Panc1 (cell line): ENCODE measurements around the gene TIMP1. TPM values are rescaled to one million over a fixed set of nuclear protein-coding genes. Genes with fewer than 3 reads are reported as not detected.

ENCODE experiments used
- ATAC-seq: fragments of 200-7000 bp; cut with Tn5 transposase; 2 replicates; pipeline ENCODE4 v1.9.1; 2020; ENCODE audit warnings: mild to moderate bottlenecking, moderate library complexity
- BruUV-seq: library from RNA; stranded (reverse); fragments of 400-500 nt; replicated peaks from 2 replicates; lab custom pipeline; 2021; lab: Mats Ljungman, UMichigan
- CTCF ChIA-PET: fragments of 300-600 bp; sonication (Branson Sonifier 250); formaldehyde crosslinking; loops from one replicate; lab custom pipeline; 2022; ENCODE audit warnings: antibody characterized with exemption; lab: Charles Lee
- POLR2A ChIA-PET: fragments of 300-600 bp; sonication (Branson Sonifier 250); formaldehyde crosslinking; loops from one replicate; lab custom pipeline; 2022; ENCODE audit warnings: antibody characterized with exemption; lab: Charles Lee
- DNase-seq: peaks from one replicate; pipeline ENCODE4 v3.0.0-alpha.2; 2010; ENCODE audit warnings: low read depth, low spot score
- H3K27ac ChIP-seq: 2 replicates; pipeline ENCODE4 v1.5.1; 2011; ENCODE audit warnings: mild to moderate bottlenecking, low read length, inconsistent platforms
- H3K27me3 ChIP-seq: fragments of 200-500 bp; sonication (Bioruptor generic); 2 replicates; pipeline ENCODE4 v1.6.0; 2014; ENCODE audit warnings: low read length, inconsistent platforms; ENCODE audit not compliant: control insufficient read depth, insufficient read depth
- H3K36me3 ChIP-seq: fragments of 200-500 bp; sonication (Bioruptor generic); 2 replicates; pipeline ENCODE4 v1.5.1; 2014; ENCODE audit warnings: inconsistent platforms, mild to moderate bottlenecking, low read length, moderate library complexity; ENCODE audit not compliant: control insufficient read depth, insufficient read depth
- H3K4me1 ChIP-seq: 2 replicates; pipeline ENCODE4 v1.5.1; 2011; ENCODE audit warnings: inconsistent platforms, mild to moderate bottlenecking, low read length, moderate library complexity; ENCODE audit not compliant: control insufficient read depth, insufficient read depth
- H3K4me3 ChIP-seq, 2 experiments: 2 replicates each; pipeline ENCODE4 v1.5.1; 2011 to 2012; ENCODE audit warnings: low read depth in 2 of 2, low read length in 2 of 2, mild to moderate bottlenecking in 2 of 2, inconsistent platforms in 1 of 2, moderate library complexity in 1 of 2
- H3K9me3 ChIP-seq: fragments of 200-500 bp; sonication (Bioruptor generic); 2 replicates; pipeline ENCODE4 v1.5.1; 2014; ENCODE audit warnings: low read depth, mild to moderate bottlenecking, inconsistent platforms, low read length, moderate library complexity; ENCODE audit not compliant: control insufficient read depth, insufficient read depth
- CTCF ChIP-seq: fragments of 450-650 bp; IDR thresholded peaks from 2 replicates; pipeline ENCODE4 v1.5.1; 2017; ENCODE audit warnings: mild to moderate bottlenecking
- POLR2AphosphoS5 ChIP-seq: IDR thresholded peaks from 2 replicates; pipeline ENCODE4 v1.6.1; 2012; ENCODE audit warnings: mild to moderate bottlenecking, low read depth, low read length, moderate library complexity
- SIN3A ChIP-seq: IDR thresholded peaks from 2 replicates; pipeline ENCODE4 v1.6.1; 2012; ENCODE audit warnings: low read depth, mild to moderate bottlenecking, low read length, moderate library complexity, borderline replicate concordance; ENCODE audit not compliant: insufficient read depth
- TCF7L2 ChIP-seq: IDR thresholded peaks from 2 replicates; pipeline ENCODE4 v1.6.1; 2011; ENCODE audit warnings: mild to moderate bottlenecking, low read depth, low read length, inconsistent platforms
- in situ Hi-C: cut with HindIII; loops from 2 replicates; pipeline ENCODE4 v1.10.0; 2016; ENCODE audit warnings: low sequenced_read_pairs, low pct_unique_long_range_greater_than_20kb
- intact Hi-C: fragments of 100-400 bp; cut with micrococcal nuclease; formaldehyde crosslinking; loops from one replicate; pipeline ENCODE4 v1.10.0; 2022; ENCODE audit not compliant: unreplicated experiment
- total RNA-seq: library from RNA; stranded (reverse); gene quantifications from one replicate; pipeline ENCODE4 v1.2.1, GENCODE V29; 2021; ENCODE audit not compliant: unreplicated experiment
- TF ChIP-seq, protein P1 (sequence below), 2 experiments: IDR thresholded peaks; 2 replicates each; pipeline ENCODE4 v1.6.1; 2011 to 2012; ENCODE audit warnings: low read depth in 2 of 2, control low read depth in 1 of 2, low read length in 1 of 2, mild to moderate bottlenecking in 1 of 2, moderate library complexity in 1 of 2; ENCODE audit not compliant: insufficient read depth in 1 of 2

The TIMP1 gene
- total RNA-seq, 1 experiment from 2014 or later = 131 TPM

- TF ChIP-seq CTCF (no peak), TCF7L2 (no peak), POLR2AphosphoS5 (no peak), SIN3A (no peak)
- TF ChIP-seq, protein P1, sequence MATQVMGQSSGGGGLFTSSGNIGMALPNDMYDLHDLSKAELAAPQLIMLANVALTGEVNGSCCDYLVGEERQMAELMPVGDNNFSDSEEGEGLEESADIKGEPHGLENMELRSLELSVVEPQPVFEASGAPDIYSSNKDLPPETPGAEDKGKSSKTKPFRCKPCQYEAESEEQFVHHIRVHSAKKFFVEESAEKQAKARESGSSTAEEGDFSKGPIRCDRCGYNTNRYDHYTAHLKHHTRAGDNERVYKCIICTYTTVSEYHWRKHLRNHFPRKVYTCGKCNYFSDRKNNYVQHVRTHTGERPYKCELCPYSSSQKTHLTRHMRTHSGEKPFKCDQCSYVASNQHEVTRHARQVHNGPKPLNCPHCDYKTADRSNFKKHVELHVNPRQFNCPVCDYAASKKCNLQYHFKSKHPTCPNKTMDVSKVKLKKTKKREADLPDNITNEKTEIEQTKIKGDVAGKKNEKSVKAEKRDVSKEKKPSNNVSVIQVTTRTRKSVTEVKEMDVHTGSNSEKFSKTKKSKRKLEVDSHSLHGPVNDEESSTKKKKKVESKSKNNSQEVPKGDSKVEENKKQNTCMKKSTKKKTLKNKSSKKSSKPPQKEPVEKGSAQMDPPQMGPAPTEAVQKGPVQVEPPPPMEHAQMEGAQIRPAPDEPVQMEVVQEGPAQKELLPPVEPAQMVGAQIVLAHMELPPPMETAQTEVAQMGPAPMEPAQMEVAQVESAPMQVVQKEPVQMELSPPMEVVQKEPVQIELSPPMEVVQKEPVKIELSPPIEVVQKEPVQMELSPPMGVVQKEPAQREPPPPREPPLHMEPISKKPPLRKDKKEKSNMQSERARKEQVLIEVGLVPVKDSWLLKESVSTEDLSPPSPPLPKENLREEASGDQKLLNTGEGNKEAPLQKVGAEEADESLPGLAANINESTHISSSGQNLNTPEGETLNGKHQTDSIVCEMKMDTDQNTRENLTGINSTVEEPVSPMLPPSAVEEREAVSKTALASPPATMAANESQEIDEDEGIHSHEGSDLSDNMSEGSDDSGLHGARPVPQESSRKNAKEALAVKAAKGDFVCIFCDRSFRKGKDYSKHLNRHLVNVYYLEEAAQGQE (IDR thresholded peaks at IDR 0.05; ENCODE audit: insufficient read depth in 1 of 2, low read depth in 2 of 2, low read length in 1 of 2) = no peak
- no peak for ATAC-seq
- POLR2A ChIA-PET = no interaction called here
- Histone ChIP-seq H3K9me3 (no peaks in the 10 kb centered on the region), H3K27ac (no peak overlapping the region), H3K4me1 (no peaks in the 10 kb centered on the region), H3K27me3 (no peaks in the 10 kb centered on the region), H3K36me3 (no peaks in the 10 kb centered on the region), H3K4me3 (no peak overlapping the region)
- CTCF ChIA-PET = no interaction called here
- no peak for DNase-seq
- no TSS peak for BruUV-seq
- in situ Hi-C loops (no loop called here), intact Hi-C loops (no loop called here)
Observed at GRCh38 chrX:47587906-47588735, 5.9 kb downstream of the TIMP1 start.

DNA sequence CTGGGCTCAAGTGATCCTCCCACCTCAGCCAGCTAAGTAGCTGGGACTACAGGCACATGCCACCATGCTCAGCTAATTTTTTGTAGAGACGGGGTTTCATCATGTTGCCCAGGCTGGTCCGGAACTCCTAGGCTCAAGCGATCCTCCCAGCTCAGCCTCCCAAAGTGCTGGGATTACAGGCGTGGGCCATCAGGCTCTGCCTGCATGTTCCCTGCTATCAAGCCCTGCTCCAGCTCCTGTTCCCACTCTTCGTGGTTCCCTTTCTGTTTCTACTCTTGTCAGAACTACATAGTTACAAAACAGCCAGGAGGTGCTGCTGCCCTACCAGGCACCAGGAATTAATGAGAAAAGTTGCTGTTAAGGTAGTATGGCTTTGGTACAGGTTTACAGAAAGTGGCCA, 8.7 kb downstream of the TIMP1 start:
- no TSS peak for BruUV-seq
- in situ Hi-C loops = no loop called here
- POLR2A ChIA-PET = no interaction called here

More for the DNA sequence above, 8.7 kb downstream of the TIMP1 start:
- no peaks in the 10 kb centered on the region for H3K27me3 ChIP-seq
- CTCF ChIA-PET = interaction anchor here (0.6 kb wide), 1 partner anchor 153 kb away, joined by 3 read pairs; no protein-coding TSS in a partner anchor
- no peaks in the 10 kb centered on the region for H3K9me3 ChIP-seq
- no peaks in the 10 kb centered on the region for H3K36me3 ChIP-seq
- ATAC-seq (no peak), DNase-seq (no peak)
- TF ChIP-seq, protein P1 (IDR thresholded peaks at IDR 0.05; ENCODE audit: insufficient read depth in 1 of 2, low read depth in 2 of 2, low read length in 1 of 2) = no peak
- TF ChIP-seq POLR2AphosphoS5 (no peak), TCF7L2 (no peak)
- H3K4me1 ChIP-seq = no peaks in the 10 kb centered on the region
- H3K27ac ChIP-seq = no peak overlapping the region
- intact Hi-C loops = no loop called here
- no peak overlapping the region for H3K4me3 ChIP-seq
